CD1c-positive myeloid dendritic cell (primary cell): Measurements from ENCODE around the gene HP1BP3.

Experiments used
- DNase-seq: peaks from one replicate; pipeline ENCODE4 v3.0.0-alpha.2; 2016; ENCODE audit errors: extremely low spot score

The HP1BP3 gene

DNA sequence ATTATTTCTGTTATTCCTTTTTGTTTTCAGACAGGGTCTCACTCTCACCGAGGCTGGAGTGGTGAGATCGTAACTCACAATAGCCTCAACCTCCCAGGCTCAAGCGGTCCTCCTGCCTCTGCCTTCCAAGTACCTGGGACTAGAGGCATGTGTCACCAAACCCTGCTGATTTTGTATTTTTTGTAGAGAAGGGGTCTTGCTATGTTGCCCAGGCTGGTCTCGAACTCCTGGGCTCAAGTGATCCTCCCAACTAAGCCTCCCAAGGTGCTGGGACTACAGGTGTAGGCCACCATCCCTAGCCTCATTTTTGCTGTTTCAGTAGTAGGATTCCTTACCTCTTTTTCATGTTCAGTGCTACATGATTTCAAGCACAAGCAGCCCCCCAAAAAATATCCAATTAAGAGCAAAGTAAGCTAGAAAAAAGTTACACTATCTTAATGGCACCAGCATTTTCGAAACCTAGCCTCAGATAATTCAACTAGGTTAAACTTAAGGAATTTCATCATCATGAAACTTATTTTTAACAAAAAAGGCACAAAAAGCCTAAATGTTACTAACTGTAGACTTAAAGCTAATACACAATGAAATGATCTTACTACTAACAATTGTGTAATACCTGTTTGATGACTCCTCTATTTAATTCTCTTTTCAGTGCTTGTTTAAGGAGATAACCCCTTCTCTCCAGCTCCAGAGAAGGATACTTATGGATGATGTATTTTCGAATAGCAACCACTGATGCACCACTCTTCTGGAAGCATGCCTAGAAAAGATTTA, 16.6 kb downstream of the HP1BP3 start:
- no peak for DNase-seq

GRCh38 chr1:20767271-20767670, 19.8 kb downstream of the HP1BP3 start:
- DNase-seq = no peak

DNA sequence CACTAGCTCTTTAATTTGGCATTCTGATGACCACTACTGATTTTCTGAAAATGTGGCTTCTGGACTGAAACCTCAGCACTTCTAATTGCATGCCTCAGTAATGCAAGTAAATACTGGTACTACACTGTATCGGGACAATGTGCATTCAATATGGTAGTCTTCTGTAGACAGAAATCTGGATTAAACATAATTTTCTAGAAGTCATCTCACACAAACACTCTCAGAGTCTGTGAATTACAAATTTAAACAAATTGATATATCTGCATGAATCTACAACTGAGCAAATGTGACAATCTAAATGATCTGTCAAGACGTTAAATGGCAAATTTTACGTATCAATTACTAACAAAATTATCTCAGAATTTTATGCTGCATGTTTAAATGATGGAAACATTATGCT, 23.7 kb downstream of the HP1BP3 start:
- DNase-seq = no peak

DNA sequence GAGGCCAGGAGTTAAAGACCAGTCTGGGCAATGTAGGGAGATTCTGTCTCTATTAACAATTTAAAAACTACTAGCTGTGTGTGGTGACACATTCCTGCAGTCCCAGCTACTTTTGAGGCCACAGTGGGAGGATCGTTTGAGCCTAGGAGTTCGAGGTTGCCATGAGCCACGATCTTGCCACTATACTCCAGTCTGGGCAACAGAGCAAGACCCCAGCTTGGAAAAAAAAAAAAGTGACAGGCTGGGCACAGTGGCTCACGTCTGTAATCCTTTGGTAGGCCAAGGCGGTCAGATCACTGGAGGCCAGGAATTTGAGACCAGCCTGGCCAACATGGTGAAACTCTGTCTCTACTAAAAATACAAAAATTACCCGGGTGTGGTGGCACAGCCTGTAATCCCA, 26.8 kb downstream of the HP1BP3 start:
- DNase-seq = no peak

DNA sequence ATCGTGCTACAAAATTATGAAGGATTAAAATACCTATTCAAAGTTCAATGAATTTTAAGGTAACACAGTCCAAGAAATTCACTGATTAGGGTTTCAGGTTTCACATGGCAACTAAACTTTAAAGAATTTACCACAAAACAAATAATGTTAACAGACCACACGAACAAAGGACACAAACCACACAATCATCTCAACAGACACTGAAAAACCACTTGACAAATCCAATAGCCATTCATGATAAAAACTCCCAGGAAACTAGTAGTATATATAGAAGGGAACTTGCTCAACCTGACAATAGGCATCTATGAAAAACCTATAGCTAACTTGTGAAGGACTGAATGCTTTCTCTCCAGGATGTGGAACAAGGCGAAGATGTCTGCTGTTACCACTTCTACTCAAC, 33.5 kb downstream of the HP1BP3 start:
- no peak for DNase-seq

DNA sequence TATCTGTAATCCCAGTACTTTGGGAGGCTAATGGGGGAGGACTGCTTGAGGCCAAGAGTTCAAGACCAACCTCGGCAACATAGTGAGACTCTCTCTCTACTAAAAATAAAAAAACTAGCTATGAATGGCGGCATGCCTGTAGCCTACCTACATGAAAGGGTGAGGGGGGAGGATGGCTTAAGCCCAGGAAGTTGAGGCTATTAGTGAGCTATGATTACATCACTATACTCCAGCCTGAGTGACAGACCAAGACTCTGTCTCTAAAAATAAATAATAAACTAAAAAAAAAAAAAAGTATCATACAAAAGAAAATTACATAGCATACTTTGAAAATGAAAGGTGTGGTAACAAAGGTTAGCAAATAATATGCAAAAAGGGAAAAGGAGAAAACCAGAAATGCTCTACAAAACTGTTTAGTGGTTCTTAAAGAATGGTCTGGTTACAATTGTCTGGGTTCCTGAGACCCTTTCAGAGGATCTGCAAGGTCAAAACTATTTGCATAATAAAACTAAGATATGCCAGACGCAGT, 35.6 kb downstream of the HP1BP3 start:
- no peak for DNase-seq

GRCh38 chr1:20742671-20743070, 44.4 kb downstream of the HP1BP3 start:
- DNase-seq = no peak

DNA sequence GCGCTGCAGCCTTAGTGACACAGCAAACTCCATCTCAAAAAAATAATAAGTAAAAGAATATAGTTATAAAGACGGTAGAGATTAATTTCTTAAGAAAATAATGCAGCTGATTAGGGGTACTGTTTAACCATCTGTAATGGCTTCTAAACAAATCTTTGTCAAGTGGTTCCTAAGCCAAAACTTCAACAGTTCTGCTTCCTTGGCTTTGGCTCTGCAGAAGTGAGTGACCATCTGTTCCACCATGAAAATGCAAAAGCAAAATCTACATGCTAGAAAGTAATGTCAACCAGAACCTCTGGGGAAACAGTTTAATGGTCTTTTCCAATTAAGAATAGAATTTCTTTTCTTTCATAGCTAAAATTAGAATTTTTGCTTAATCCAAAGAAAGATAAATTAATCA, 46.3 kb downstream of the HP1BP3 start:
- no peak for DNase-seq

- no peak for DNase-seq
Measured at GRCh38 chr1:20739225-20739624, 47.9 kb downstream of the HP1BP3 start.

GRCh38 chr1:20735581-20736111, 51.5 kb downstream of the HP1BP3 start:
- DNase-seq = no peak

GRCh38 chr1:20733360-20733975, 53.6 kb downstream of the HP1BP3 start:
- DNase-seq = no peak

GRCh38 chr1:20732588-20733359, 54.3 kb downstream of the HP1BP3 start, which contains the start of gene SH2D5:
Gene SH2D5, minus strand, starts transcription at chr1:20732703. Its CDS starts 4,659 bp downstream, at chr1:20728044.
- DNase-seq = peak; percentile 89

- peak; percentile 46 for DNase-seq
Measured at GRCh38 chr1:20732071-20732587, 55.0 kb downstream of the HP1BP3 start.

DNA sequence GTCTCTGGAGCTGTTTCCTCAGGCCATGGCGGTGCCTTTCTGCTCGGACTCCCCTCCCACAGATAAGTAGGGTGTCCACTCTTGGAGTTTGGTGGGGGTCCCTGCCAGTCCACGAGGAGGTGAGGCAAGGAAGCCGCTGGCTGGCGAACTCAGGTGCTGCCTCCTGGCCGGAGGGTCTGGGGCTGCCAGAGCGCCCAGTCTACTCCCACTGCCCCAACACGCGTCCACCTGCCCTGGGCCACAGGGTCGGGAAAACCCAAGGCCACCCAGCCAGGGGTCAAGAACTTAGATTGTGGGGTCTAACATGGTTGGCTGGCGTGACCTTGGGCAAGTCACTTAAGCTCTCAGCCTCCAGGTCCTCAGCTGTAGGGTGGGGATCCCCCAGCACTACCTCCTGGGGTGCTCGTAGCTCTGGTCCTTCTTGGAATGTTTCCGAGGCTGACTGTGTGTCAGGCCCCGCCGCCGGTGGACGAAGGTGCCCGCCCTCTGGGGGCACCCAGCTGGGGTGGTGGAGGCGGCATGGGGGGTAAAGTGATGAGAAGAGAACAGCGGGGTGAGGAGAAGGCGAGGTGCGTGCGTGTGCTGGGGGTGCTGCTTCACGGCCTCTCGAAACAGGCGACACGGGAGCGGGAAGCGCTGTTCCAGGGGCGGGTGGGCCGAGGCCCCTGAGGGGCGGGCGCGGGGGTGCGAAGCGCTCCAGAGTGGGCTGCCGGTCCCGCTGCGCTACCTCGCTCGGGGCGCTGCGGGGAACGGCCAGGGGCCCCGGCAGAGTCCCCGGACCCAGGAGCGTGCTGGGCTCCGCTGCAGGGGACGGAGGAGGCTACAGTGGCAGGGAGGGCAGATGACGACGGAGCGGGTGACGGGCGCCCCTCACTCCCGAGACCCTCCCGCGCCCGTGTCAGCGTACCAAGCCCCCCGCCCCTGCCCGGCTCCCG, 55.8 kb downstream of the HP1BP3 start:
- no peak for DNase-seq

DNA sequence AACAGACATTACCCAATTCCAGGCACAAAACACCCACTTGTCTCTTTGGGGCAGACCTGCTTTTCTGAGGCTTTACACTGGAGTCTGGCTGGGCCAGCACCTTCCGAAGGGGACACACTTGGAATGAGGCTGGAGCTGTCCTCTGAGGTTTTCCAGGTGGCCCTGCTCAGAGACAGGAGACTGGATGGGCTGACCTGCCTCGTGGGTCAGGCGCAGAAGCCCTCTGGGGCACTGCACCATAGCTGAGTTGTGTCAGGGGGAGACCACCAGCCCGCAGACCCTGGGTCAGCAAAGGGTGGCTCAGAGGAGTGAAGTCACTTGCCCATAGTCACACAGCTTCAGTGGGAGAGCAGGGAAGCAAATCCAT, 56.4 kb downstream of the HP1BP3 start:
- no peak for DNase-seq

DNA sequence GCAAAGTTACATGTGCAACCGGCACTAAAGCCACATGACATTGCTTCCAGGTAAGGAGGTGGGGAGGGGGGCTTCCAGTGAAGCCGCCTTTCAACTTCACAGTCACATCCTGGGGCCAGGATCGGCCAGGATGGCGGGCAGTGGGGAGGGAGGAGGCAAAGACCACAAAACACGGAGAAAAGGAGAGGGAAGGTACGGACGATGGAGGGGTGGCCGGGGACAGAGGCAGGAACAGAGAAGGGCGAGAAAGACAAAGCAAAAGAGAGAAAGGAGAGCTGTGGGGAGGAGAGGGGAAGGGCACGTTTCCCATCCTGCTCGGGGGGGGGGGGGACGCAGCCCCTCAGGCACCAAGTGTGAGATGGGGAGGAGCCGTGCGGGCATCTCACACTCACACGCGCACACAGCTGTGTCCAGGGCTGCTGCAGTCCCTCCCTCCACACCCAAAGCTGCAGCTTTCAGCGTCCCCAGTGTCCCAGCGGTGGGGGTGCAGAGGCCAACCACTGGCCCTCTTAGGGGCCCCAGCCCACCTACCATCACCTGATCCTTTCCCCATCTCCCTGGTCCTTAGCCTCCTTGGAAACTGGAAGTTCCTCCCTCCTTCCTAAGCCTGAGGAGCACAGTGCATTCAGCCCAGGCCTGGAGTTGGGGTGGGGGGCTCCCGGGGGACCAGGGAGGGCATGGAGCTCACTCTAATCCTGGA, 57.0 kb downstream of the HP1BP3 start:
- DNase-seq = no peak

GRCh38 chr1:20729155-20729931, 57.8 kb downstream of the HP1BP3 start:
- no peak for DNase-seq

DNA sequence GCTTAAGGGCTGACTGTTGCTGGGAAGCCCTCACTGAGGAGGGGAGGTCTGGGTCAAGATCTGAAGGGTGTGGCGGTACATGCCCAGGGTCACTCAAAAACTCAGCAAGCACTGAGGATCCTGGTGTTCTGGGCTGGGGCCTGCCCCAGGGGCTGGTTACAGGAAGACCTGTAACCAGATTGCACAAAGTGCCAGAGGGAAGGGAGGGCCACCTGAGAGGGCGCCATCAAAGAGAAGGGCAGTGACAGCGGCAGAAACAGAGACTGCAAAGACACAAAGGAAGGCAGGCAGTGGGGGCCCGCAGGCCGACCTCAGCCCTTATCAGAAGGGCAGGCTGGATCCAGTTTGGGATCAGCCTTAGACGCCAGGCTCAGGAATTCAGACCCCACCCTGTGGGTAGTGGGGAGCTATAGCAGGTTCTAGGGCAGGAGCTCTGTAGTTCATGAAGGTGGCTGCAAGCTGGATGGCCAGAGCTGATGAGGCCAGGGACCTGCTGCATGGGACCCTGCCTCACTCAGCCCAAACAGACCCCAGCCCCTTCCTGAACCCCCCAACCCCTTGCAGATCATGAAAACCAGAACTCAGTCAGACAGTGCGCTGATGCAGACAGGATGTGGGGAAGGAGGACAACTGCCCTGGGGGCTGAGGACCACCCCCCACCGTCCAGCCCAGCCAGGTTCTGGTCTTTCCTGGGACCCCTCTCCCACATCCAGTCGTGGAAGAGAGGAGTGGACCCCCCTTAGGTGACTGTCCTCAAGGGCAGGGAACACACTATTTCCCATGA, 58.5 kb downstream of the HP1BP3 start:
- DNase-seq = no peak
